HG02970 (cell line): ENCODE measurements around the gene ADGRF5.
"Not testable (repeated sequence)": the region's sequence is repeated elsewhere in the genome, so short reads cannot be mapped to it uniquely, and the experiment has no call there.

Experiments used
- ATAC-seq: cut with Tn5 transposase; IDR thresholded peaks from one replicate; pipeline ENCODE4 v1.9.1; 2021; ENCODE audit warnings: mild to moderate bottlenecking, moderate library complexity, moderate number of reproducible peaks; ENCODE audit not compliant: unreplicated experiment, low FRiP score

Gene ADGRF5

DNA sequence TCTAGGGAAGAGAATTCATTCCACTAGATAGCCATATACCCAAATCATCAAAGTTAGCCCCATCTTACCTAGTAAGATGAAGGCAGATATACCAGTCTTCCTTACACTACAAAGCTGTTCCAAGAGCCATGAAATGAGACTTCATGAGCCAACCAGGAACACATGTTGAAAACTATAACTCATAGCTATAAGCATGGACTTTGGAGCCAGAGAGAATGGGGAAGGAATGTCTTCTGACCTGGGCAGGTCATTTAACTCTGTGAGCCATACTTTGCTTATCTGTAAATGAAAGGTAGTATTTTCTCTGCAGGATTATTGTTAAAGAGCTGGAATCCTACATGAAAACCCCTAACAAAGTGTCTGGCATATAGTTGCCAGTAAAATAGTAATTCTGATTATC lies 27.3 kb downstream of the ADGRF5 start:
- ATAC-seq, result no peak

DNA sequence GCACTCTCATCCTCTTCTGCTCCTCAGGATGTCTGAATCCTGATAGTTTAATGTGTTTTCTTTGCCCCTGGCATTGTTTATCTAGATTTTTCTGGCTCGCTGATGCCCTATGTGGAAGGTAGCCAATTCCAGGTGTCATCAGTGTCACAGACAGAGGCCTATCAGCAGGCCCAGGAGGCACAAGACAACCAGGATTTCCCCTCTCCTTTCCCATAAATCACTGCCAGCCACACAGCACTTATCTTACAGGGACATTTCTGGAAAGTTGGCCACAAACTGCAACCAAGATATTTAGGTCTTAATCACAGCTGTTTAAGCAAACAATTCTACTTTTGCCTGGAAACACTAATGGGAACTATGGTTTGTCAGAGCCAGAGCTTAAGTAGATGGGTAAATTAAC lies 28.1 kb downstream of the ADGRF5 start:
- ATAC-seq, result no peak

DNA sequence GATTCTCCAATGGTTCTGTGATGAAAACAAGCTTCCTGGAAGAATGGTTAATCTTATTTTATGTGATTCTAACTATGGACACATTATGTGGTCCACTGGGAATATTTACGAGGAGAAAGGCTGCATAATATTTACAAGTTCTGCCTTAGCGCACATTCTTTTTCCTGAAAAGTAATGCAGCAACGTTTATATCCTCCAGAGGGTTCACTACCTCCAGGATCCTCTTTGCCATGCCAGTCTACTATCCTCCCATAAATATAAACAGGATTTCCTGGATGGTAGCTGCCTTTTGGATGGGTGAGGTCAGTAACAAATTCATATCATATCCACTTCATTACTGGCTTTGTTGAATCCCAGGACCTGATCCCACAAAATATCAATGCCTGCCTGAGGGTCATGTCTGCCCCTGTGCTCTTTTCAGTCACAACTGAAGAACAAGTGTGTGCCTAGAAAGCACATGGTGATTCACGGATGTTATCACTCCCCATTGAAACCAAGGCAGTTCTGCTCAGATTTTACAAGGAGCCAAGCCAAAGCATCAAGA lies 30.4 kb downstream of the ADGRF5 start:
- no peak for ATAC-seq

DNA sequence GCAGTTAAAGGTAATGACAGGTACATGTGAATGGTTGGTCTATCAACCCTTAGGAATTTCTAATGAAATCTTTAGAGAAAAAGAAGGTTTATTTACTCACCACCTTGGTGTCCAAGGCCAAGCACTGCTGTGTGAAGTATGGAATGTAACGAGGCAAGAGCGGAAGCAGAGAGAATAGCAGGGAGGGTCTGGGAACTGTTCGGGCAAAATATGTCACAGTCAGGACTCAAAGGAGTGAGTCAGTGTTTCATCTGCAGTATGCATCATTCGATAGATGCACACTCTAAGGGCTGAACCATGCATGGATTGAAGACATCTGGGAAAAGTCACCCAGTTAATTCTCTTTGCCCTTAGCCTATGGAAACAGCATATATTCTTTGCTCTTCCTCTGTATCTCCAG lies 33.2 kb downstream of the ADGRF5 start:
- ATAC-seq, result no peak

DNA sequence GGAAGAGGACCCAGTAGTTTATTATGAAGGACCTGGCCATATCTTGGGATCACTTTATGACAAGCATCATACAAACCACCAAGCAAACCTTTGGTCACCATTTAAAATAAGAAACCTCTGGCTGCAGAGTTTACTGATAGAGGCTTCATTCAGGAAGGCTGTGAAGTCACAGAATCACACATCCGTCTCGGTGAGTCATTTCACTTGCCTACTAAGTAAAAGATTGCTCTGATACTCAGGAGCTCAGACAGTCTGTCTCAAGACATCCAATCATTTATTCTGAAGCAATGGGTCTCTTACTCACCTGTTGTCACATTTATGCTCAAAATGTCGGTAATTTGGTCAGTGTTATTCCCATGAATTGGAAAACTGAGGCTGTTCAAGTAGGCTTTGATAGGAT lies 33.7 kb downstream of the ADGRF5 start:
- ATAC-seq, result no peak

DNA sequence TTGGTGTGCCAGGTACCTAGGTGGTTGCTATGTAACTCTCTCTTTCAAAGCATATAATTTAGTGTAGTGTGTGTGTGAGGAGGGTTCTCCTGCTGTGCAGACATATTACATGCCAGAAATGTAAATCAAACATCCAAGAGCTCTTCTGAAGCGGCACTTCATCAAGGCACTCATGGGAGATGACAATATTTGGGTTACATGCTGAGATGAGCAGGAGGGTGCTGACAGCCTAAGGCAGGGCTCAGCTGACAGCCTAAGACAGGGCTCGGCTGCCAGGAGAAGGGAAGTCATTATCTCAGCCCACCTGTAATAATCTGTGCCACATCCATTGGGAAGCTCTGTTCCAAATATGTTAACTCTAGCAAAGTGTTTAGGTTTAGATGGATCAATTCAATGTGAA lies 39.1 kb downstream of the ADGRF5 start:
- no peak for ATAC-seq

DNA sequence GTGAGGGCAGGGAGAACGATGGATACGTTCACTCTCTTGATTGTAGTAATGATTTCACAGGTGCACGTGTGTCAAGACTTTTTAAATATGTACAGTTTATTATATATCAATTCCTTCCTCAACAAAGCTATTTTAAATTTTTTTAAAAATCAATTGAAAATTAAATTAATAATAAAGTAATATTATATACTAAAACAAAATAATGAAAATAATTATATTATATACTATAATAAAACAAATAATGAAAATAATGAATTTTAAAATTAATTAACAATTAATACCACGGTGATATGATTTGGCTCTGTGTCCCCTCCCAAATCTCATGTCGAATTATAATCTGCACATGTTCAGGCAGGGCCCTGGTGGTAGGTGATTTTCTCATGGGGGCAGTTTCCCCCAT lies 42.7 kb downstream of the ADGRF5 start:
- no peak for ATAC-seq

DNA sequence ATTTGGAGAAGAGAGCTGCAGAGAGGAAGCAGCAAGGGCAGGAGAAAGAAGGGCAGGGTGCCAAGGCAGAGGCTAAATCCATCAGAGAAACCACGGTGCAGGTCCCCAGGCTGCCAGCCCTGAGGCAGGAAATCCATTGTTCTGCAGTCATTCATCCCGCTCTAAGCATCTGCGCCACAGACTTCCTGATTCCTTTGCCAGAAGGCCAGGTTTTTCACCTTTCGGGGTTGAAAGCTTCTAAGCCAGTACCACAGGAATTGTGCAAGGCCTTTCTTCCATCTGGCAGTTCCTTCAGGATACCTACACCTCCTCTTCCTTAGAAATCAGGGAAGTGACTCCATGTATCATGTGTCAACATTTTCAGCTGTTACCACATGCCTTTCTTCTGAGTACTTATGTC lies 45.6 kb downstream of the ADGRF5 start:
- ATAC-seq, result no peak

DNA sequence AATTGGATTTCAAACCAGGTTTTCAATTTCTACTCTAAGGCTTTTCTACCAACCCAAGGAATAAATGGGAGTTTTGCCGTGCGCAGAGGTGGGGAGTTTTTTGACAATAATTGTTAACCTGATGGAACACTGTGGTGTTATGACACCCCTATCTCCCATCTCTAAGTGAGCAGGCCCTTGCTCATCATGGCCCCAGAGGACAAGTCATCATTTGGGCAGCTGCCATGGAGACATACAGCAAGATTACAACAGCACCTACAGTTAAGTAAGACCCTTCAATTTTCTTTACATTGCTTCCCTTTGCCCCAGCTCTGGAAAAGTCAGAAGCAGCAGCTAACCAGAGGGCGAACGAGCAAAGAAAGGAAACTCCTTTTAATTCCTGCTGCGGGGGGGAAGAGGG lies 54.3 kb downstream of the ADGRF5 start:
- ATAC-seq, result no peak

DNA sequence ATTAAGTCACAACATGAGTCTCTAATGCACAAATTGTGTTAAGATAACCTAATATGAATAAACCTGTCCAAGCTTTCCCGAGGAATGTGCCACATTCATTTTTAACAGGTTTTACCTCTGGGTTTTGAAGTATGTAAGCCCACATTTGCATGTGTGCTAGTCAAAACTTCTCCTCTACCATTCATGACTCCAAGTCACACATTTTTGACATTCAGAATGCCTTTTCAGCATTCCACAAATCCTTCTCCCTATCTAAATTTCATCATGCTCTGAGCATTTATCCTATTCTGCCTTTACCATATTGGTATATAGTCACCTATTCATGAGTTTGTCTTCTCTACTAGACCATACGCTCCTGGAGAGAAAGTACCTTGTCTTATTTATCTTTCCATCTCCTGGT lies 56.5 kb downstream of the ADGRF5 start:
- ATAC-seq, result no peak

DNA sequence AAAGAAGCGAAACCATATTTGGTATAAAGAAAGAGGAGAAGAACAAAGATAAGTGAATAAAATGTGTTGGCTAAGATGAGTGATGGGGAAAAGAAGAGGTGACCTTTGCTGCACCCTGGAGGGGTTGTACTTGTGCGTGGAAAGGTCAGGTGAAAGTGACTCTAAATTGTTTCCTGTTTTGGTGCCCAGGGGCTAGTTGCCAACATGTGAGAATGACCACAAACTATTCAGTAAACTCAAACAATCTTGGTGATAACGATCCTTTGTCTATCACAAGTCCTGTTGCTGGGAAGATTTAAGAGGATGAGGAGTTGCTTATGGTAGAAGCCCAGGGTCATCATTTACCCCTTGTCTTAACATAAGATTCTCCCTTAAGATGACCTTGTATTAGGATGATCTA lies 57.9 kb downstream of the ADGRF5 start:
- no peak for ATAC-seq

DNA sequence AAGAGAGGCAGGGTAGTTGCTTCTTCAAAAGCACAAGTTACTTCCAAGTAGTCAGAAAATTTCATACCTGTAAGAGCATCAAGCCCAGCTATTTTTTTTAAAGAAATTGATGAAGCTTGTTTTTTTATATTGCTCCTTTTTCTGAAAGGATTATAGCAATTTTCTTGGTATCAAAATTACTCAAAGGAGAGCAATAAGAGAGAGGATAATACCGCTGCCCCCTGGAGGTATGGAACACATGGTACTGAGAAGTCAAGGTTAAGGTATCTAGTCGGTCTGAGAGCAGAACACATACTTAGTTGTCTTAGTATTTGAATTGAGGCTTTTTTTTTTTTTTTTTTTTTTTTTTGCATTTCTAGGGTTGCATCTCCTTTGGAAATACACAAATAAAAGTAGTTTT lies 59.4 kb downstream of the ADGRF5 start:
- ATAC-seq, result no peak

DNA sequence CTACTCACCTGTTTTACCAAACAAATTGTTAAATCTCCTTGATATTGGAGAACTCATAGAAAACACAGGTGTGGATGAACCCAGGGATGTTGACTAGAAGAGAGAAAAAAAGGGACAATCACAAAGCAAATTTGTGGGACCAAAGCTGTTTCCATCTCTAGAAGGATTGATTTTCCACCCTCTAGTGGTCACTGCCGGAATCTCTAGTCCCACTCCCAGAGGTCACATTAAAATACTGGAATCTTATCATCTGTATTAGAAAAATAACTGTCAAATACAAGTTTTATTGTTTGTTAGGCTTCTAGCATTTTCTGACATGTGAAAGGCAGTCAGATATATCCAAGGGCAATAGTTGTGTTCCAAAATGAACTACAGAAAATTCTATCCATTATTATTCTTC lies 65.8 kb downstream of the ADGRF5 start:
- ATAC-seq, result not testable (repeated sequence)

DNA sequence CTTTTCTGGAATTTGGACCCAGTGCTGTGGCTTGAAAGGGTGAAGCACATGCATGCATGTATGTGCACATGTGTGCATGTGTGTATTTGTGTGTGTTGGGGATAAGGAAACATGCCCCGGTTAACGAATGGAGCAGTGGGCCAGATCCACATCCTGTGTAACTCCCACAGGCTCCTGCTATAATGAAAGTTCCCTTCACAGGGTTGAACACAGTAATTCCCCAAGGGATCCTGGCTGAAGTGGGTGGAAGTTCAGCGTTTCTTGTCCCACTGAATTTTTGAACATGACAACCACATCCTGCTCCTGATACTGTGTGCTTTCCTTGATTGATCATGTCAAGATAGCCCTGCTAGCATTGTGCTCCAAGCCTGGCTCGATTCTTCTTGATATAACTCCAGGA lies 70.2 kb downstream of the ADGRF5 start:
- ATAC-seq, result not testable (repeated sequence)

DNA sequence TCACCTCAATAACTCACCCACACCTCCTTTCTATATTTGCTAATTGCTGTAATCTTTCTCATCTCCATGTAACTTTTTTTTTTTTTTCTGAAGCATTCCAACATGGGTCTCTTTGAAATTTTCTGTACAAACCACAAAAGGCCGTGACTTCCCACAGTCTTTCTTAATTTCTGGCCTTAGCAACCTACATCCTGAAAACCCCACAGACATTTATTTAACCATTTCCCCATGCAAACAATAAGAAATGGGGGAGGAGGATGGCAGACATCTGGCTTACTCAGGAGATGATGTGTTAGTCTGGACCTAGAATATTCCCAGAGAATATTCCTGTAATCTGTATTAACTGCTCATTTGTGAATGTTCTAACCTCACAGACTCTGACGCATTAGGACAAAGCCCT lies 70.9 kb downstream of the ADGRF5 start:
- no peak for ATAC-seq

DNA sequence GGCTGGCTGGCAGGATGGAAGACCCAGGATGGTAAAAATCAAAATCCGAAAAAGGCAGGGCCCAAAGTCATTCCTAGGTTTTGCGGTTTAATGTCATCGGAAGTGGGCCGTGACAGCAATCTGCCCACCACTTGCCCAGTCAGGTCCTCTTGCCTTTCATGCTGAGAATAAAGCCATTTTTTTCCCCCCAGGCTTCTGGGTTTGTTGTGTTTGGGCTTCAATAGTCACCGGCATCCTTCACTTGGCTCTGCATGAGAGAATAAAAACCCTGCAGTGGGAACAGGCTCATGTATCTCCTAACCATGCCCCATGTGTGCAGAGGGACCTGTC lies 72.4 kb downstream of the ADGRF5 start:
- ATAC-seq, result no peak

DNA sequence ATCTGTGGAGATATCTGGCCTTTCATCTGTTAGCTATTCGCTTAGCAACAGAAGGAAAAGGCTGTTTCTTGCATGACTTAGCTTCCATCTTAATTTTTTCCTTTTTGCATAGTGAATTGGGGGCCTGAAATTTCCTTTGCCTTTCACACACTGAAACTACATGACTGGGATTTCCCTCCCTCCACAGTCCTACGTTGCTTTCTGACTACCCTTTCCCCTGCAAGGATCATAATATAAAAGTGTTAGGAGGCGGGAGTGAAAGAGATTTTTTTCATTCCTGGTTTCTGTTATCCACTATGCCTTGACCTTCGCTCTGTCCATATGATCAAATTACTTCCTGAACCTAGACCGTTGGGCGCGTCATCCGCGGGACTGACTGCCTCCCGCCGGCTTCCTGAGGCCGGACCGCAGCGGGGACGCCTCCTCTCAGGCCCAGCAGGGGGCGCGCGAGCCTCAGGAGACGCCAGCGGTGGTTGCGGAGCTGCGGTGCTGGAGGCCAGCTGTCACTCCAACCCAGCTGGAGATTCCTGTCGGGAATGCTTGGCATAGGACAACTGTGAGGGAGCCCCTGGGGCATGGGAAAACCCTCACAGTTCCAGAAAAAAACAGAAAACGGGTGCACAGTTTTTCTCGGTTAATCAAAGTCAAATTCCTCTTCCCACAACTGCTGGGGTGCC lies 72.9 kb downstream of the ADGRF5 start:
- peak; percentile 92 for ATAC-seq

DNA sequence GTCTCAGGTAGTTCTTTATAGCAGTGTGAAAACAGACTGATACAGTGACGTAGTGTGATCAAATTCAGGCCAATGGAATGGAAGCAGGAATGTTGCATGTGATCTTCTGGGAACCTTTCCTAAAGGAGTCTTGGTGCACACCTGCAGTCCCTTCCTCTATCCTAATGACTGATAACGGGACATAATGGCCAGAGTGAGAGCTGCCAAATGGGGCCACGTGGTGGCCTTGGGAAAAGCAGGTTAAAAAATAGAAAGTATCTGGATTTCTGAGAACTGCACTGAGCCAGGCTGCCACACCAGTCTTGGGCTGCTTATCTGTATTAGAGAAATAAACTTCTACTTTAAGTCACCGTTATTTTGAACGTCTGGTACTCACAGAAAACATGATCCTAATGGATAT lies 76.6 kb downstream of the ADGRF5 start:
- ATAC-seq, result no peak

DNA sequence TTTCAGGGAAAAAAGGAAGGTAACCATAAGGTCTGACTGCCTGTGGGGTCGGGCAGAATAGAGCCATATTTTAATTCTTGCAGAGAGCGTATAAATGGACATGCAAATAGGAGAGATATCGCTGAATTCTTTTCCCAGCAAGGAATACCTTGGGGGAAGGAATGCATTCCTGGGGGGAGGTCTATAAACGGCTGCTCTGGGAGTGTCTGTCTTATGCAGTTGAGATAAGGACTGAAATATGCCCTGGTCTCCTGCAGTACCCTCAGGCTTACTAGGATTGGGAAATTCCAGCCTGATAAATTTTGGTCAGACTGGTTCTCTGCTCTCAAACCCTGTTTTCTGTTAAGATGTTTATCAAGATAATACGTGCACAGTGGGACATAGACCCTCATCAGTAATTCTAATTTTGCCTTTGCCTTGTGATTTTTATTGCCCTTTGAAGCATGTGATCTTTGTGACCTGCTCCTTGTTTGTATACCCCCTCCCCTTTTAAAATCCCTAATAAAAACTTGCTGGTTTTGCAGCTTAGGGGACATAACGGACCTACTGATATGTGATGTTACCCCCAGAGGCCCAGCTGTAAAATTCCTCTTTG lies 79.4 kb downstream of the ADGRF5 start:
- ATAC-seq, result not testable (repeated sequence)

DNA sequence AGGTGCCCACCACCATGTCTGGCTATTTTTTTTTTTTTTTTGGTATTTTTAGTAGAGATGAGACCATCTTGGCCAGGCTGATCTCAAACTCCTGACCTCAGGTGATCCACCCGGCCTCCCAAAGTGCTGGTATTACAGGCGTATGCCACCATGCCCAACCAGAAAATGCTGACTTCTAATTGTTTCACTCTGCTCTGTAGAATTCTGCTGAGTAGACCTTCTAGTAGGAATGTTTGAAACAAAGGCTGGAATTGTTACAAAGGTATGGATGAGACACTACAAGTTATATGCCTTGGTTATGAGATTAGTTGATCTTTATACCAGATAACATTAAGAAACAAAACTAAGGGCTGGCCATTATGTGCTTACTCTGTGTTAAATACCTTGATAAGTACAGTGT lies 83.7 kb downstream of the ADGRF5 start:
- no peak for ATAC-seq

DNA sequence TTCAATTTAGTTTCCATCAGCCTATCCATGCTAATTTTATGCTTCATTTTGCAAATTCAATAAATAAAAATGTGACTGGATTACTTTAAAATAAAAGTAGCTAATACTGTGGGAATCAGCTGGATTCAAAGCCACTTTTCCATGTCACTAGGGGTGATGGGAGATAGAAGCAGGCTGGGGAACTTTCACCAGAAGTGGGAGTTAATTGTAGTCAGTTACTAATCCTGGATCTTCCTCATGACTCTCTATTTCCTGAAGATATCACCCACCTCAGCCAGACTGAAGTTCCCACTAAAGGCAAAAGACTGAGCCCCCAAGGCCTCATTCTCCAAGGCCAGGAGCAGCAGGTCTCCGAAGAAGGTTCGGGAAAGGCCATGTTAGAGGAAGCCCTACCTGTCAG lies 86.7 kb downstream of the ADGRF5 start:
- not testable (repeated sequence) for ATAC-seq

DNA sequence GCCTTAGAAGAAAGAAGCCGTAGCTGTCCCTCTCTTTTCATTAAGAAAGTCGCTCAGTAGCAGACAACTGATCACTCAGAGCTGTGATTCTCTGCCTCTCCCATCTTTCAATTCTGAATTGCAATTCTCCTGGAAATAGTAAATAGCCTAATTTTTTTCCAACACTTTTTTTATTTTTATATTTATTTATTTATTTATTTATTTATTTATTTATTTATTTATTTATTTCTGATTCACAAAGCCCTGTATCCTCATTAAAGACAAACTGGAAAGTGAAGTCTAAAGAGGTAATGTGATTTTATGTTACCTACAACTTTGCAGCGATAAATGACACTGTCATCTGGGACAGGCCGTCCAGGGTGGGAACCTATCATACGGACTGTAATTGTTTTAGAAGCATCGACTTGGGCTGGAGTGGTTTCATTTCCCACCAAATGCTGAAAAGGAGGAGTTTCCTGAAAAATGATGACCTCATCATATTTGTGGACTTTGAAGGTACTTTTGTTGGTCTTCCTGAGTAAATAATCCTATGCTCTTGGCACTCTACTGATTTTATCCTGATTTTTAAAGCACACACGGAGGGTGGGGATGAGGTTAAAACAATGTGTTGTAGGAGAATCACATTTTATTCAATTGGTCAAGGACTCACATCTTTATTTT lies 87.4 kb downstream of the ADGRF5 start:
- not testable (repeated sequence) for ATAC-seq
